ENCODE measurements around the gene GID8. TPM values are rescaled to one million over a fixed set of nuclear protein-coding genes. Genes with fewer than 3 reads are reported as not detected.

Gene GID8
- total RNA-seq, 1 experiment from 2014 or later = 37.2 TPM

- peaks cover 100% of the 10 kb centered on the region for H3K79me2 ChIP-seq (ENCODE audit: low read length)
- no peak overlapping the region for H3K4me3 ChIP-seq (ENCODE audit: low read length)
- TF ChIP-seq EZH2 (IDR thresholded peaks at IDR 0.05; ENCODE audit: low read length, unreplicated experiment) = no peak
- no peak for TF ChIP-seq CTCF (conservative IDR thresholded peaks at IDR 0.05; ENCODE audit: low read depth, low read length)
- no peak for TF ChIP-seq EZH2phosphoT487 (IDR thresholded peaks at IDR 0.05; ENCODE audit: borderline replicate concordance, low read length)
- ATAC-seq (no peak), DNase-seq (no peak)
- ChIA-PET CTCF (no interaction called here), POLR2A (ENCODE audit: unreplicated experiment) (no interaction called here)
- BruUV-seq (replicated peaks) = no TSS peak
- peaks cover 11% of the 10 kb centered on the region for H3K36me3 ChIP-seq (ENCODE audit: low read depth, low read length)
- no peak overlapping the region for H3K9ac ChIP-seq (ENCODE audit: low read length)
- intact Hi-C loops (cut with micrococcal nuclease) = no loop called here
- no peaks in the 10 kb centered on the region for H3K9me2 ChIP-seq (replicated peaks; ENCODE audit: low read length)
- peaks cover 79% of the 10 kb centered on the region for H4K20me1 ChIP-seq (ENCODE audit: low read length)
- no peak overlapping the region for H3K4me2 ChIP-seq (ENCODE audit: low read length)
- H3K9me3 ChIP-seq (ENCODE audit: low read length) = no peaks in the 10 kb centered on the region
- no peak overlapping the region for H2AFZ ChIP-seq (ENCODE audit: low read length)
- H3K4me1 ChIP-seq (ENCODE audit: insufficient read depth, low read length) = peaks cover 9% of the 10 kb centered on the region; the same call in 1 of the 2 replicates
- H3F3A ChIP-seq (ENCODE audit: low read length, unreplicated experiment) = no peaks in the 10 kb centered on the region
- no peak overlapping the region for H3K27ac ChIP-seq (ENCODE audit: low read length)
- H3K27me3 ChIP-seq (ENCODE audit: low read length) = no peaks in the 10 kb centered on the region
Measured at GRCh38 chr20:62916703-62917476, 21.1 kb upstream of the GID8 start.

GRCh38 chr20:62917720-62918119 lies 20.2 kb upstream of the GID8 start:
- H3K9me3 ChIP-seq (ENCODE audit: low read length) = no peaks in the 10 kb centered on the region
- no peaks in the 10 kb centered on the region for H3F3A ChIP-seq (ENCODE audit: low read length, unreplicated experiment)
- H3K4me2 ChIP-seq (ENCODE audit: low read length) = no peak overlapping the region
- H3K79me2 ChIP-seq (ENCODE audit: low read length) = peaks cover 100% of the 10 kb centered on the region
- no peak for TF ChIP-seq EZH2 (IDR thresholded peaks at IDR 0.05; ENCODE audit: low read length, unreplicated experiment)
- no peak for TF ChIP-seq CTCF (conservative IDR thresholded peaks at IDR 0.05; ENCODE audit: low read depth, low read length)
- TF ChIP-seq EZH2phosphoT487 (IDR thresholded peaks at IDR 0.05; ENCODE audit: borderline replicate concordance, low read length) = no peak
- no peak overlapping the region for H2AFZ ChIP-seq (ENCODE audit: low read length)
- ATAC-seq = no peak
- peaks cover 9% of the 10 kb centered on the region; the same call in 1 of the 2 replicates for H3K4me1 ChIP-seq (ENCODE audit: insufficient read depth, low read length)
- no peak overlapping the region for H3K9ac ChIP-seq (ENCODE audit: low read length)
- DNase-seq = no peak
- no peak overlapping the region for H3K4me3 ChIP-seq (ENCODE audit: low read length)
- H3K27me3 ChIP-seq (ENCODE audit: low read length) = no peaks in the 10 kb centered on the region
- CTCF ChIA-PET = no interaction called here
- POLR2A ChIA-PET (ENCODE audit: unreplicated experiment) = interaction anchor here (0.8 kb wide), 1 partner anchor 1336 kb away, joined by 7 read pairs; no protein-coding TSS in a partner anchor
- H3K36me3 ChIP-seq (ENCODE audit: low read depth, low read length) = peaks cover 8% of the 10 kb centered on the region; the same call in 1 of the 2 replicates
- intact Hi-C loops (cut with micrococcal nuclease) = no loop called here
- no TSS peak for BruUV-seq (replicated peaks)
- no peaks in the 10 kb centered on the region for H3K9me2 ChIP-seq (replicated peaks; ENCODE audit: low read length)
- H4K20me1 ChIP-seq (ENCODE audit: low read length) = peaks cover 84% of the 10 kb centered on the region
- H3K27ac ChIP-seq (ENCODE audit: low read length) = no peak overlapping the region

- ATAC-seq (no peak), DNase-seq (no peak)
- TF ChIP-seq CTCF (conservative IDR thresholded peaks at IDR 0.05; ENCODE audit: low read depth, low read length) (no peak), EZH2phosphoT487 (IDR thresholded peaks at IDR 0.05; ENCODE audit: borderline replicate concordance, low read length) (no peak), EZH2 (IDR thresholded peaks at IDR 0.05; ENCODE audit: low read length, unreplicated experiment) (no peak)
- Histone ChIP-seq H3K4me2 (ENCODE audit: low read length) (no peak overlapping the region), H3F3A (ENCODE audit: low read length, unreplicated experiment) (no peaks in the 10 kb centered on the region), H3K4me1 (ENCODE audit: insufficient read depth, low read length) (peaks cover 9% of the 10 kb centered on the region; the same call in 1 of the 2 replicates), H3K4me3 (ENCODE audit: low read length) (no peak overlapping the region), H3K36me3 (ENCODE audit: low read depth, low read length) (peaks cover 5% of the 10 kb centered on the region; the same call in 1 of the 2 replicates), H3K27ac (ENCODE audit: low read length) (no peak overlapping the region), H3K9me3 (ENCODE audit: low read length) (no peaks in the 10 kb centered on the region), H4K20me1 (ENCODE audit: low read length) (peaks cover 85% of the 10 kb centered on the region), H3K79me2 (ENCODE audit: low read length) (peaks cover 100% of the 10 kb centered on the region), H3K27me3 (ENCODE audit: low read length) (no peaks in the 10 kb centered on the region), H3K9ac (ENCODE audit: low read length) (no peak overlapping the region), H3K9me2 (replicated peaks; ENCODE audit: low read length) (no peaks in the 10 kb centered on the region), H2AFZ (ENCODE audit: low read length) (no peak overlapping the region)
- no TSS peak for BruUV-seq (replicated peaks)
- CTCF ChIA-PET = no interaction called here
- intact Hi-C loops (cut with micrococcal nuclease) = no loop called here
- POLR2A ChIA-PET (ENCODE audit: unreplicated experiment) = interaction anchor here (0.8 kb wide), 1 partner anchor 1337 kb away, joined by 7 read pairs; no protein-coding TSS in a partner anchor
Measured at GRCh38 chr20:62918147-62918546, 19.8 kb upstream of the GID8 start.
